HL-60 (cell line): ENCODE data around the gene SAMD9L.

Experiments used
- POLR2AphosphoS5 ChIP-seq: IDR thresholded peaks from 2 replicates; pipeline ENCODE4 v1.6.1; 2012; ENCODE audit warnings: low read depth
- SPI1 ChIP-seq: IDR thresholded peaks from 2 replicates; pipeline ENCODE4 v1.6.1; 2012; ENCODE audit warnings: low read depth, mild to moderate bottlenecking, borderline replicate concordance
- TF ChIP-seq, protein P1 (sequence below): IDR thresholded peaks from one replicate; pipeline ENCODE4 v1.5.1; 2011; ENCODE audit warnings: low read length, control low read depth, inconsistent platforms; ENCODE audit not compliant: insufficient read depth
- TF ChIP-seq, protein P2 (sequence below): IDR thresholded peaks from 2 replicates; pipeline ENCODE4 v1.6.1; 2012; ENCODE audit warnings: low read depth; ENCODE audit not compliant: insufficient replicate concordance

GRCh38 chr7:93119191-93119905 lies 28.8 kb downstream of the SAMD9L start:
- TF ChIP-seq, protein P1, sequence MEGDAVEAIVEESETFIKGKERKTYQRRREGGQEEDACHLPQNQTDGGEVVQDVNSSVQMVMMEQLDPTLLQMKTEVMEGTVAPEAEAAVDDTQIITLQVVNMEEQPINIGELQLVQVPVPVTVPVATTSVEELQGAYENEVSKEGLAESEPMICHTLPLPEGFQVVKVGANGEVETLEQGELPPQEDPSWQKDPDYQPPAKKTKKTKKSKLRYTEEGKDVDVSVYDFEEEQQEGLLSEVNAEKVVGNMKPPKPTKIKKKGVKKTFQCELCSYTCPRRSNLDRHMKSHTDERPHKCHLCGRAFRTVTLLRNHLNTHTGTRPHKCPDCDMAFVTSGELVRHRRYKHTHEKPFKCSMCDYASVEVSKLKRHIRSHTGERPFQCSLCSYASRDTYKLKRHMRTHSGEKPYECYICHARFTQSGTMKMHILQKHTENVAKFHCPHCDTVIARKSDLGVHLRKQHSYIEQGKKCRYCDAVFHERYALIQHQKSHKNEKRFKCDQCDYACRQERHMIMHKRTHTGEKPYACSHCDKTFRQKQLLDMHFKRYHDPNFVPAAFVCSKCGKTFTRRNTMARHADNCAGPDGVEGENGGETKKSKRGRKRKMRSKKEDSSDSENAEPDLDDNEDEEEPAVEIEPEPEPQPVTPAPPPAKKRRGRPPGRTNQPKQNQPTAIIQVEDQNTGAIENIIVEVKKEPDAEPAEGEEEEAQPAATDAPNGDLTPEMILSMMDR: no peak
- no peak for TF ChIP-seq POLR2AphosphoS5
- TF ChIP-seq, protein P2, sequence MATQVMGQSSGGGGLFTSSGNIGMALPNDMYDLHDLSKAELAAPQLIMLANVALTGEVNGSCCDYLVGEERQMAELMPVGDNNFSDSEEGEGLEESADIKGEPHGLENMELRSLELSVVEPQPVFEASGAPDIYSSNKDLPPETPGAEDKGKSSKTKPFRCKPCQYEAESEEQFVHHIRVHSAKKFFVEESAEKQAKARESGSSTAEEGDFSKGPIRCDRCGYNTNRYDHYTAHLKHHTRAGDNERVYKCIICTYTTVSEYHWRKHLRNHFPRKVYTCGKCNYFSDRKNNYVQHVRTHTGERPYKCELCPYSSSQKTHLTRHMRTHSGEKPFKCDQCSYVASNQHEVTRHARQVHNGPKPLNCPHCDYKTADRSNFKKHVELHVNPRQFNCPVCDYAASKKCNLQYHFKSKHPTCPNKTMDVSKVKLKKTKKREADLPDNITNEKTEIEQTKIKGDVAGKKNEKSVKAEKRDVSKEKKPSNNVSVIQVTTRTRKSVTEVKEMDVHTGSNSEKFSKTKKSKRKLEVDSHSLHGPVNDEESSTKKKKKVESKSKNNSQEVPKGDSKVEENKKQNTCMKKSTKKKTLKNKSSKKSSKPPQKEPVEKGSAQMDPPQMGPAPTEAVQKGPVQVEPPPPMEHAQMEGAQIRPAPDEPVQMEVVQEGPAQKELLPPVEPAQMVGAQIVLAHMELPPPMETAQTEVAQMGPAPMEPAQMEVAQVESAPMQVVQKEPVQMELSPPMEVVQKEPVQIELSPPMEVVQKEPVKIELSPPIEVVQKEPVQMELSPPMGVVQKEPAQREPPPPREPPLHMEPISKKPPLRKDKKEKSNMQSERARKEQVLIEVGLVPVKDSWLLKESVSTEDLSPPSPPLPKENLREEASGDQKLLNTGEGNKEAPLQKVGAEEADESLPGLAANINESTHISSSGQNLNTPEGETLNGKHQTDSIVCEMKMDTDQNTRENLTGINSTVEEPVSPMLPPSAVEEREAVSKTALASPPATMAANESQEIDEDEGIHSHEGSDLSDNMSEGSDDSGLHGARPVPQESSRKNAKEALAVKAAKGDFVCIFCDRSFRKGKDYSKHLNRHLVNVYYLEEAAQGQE: no peak
- no peak for TF ChIP-seq SPI1
